ENCODE results near the gene AQP12B. TPM values are rescaled to one million over a fixed set of nuclear protein-coding genes. Genes with fewer than 3 reads are reported as not detected.

Gene AQP12B
- total and polyA plus RNA-seq, 2 of the 8 experiments (the other 6 are each of a cell fraction or from before 2014, with no cell fraction given): not detected

- Histone ChIP-seq H2BK5ac (ENCODE audit: low read depth, low read length) (no peak overlapping the region), H3K14ac (ENCODE audit: insufficient read length) (no peak overlapping the region), H2BK15ac (ENCODE audit: low read length) (no peak overlapping the region), H3K9ac (replicated peaks in 1 of 4; ENCODE audit: extremely low read depth in 1 of 4, low read depth in 3 of 4, low read length in 3 of 4) (no peak overlapping the region), H3K4me3 (ENCODE audit: extremely low read depth in 1 of 4, insufficient read depth in 2 of 4, low read depth in 3 of 4, low read length in 4 of 4) (no peak overlapping the region), H2AK5ac (ENCODE audit: low read depth, low read length) (no peak overlapping the region), H3K79me1 (ENCODE audit: low read depth, low read length) (peaks cover 2% of the 10 kb centered on the region), H3K18ac (ENCODE audit: extremely low read depth, low read length) (no peak overlapping the region), H3K4me2 (ENCODE audit: insufficient read depth in 1 of 2, low read depth in 2 of 2, low read length in 2 of 2) (no peak overlapping the region), H4K5ac (ENCODE audit: insufficient read length, low read depth, low read length) (no peak overlapping the region), H3K27ac (ENCODE audit: low read depth, low read length) (no peak overlapping the region), H4K91ac (replicated peaks; ENCODE audit: insufficient read length, low read length) (no peak overlapping the region), H3K4me1 (replicated peaks in 1 of 4; ENCODE audit: control insufficient read depth in 3 of 4, insufficient read depth in 4 of 4, low read length in 3 of 4) (no peaks in the 10 kb centered on the region; a peak in 1 of 7 replicates), H3K23ac (ENCODE audit: insufficient read length) (no peak overlapping the region), H3K27me3 (replicated peaks in 1 of 4; ENCODE audit: control insufficient read depth in 3 of 4, extremely low read depth in 1 of 4, insufficient read depth in 3 of 4, low read length in 3 of 4) (no peaks in the 10 kb centered on the region), H2BK20ac (ENCODE audit: low read length) (no peak overlapping the region), H3K23me2 (ENCODE audit: low read depth, low read length) (no peaks in the 10 kb centered on the region), H3K36me3 (ENCODE audit: control insufficient read depth in 2 of 4, insufficient read depth in 4 of 4, low read length in 3 of 4) (peaks cover 16 to 61% (median 38%) of the 10 kb centered on the region in 4 experiments), H4K8ac (ENCODE audit: extremely low read depth, insufficient read depth, low read length) (peak overlapping the region; percentile 66; the same call in 1 of the 2 replicates), H2BK12ac (ENCODE audit: low read depth, low read length) (no peak overlapping the region), H3K9me3 (ENCODE audit: insufficient read depth in 2 of 2, low read depth in 1 of 2, low read length in 1 of 2) (no peaks in the 10 kb centered on the region), H3K79me2 (ENCODE audit: control insufficient read depth in 1 of 2, insufficient read depth in 2 of 2, low read length in 2 of 2) (no peaks in the 10 kb centered on the region), H3K56ac (replicated peaks; ENCODE audit: insufficient read length, low read depth, low read length) (no peak overlapping the region), H2AFZ (ENCODE audit: low read length) (no peak overlapping the region), H4K20me1 (replicated peaks in 1 of 2; ENCODE audit: control insufficient read depth in 1 of 2, insufficient read depth in 2 of 2, low read length in 2 of 2) (peaks cover 13 to 17% of the 10 kb centered on the region in 2 experiments), H3K4ac (replicated peaks; ENCODE audit: insufficient read length, low read depth, low read length) (no peak overlapping the region), H2BK120ac (replicated peaks; ENCODE audit: low read depth, low read length) (no peak overlapping the region)
- FAIRE-seq (no peak), DNase-seq (ENCODE audit: low read depth in 1 of 2, low spot score in 2 of 2) (no peak)
- WGBS, 2 experiments (ENCODE audit: extremely low coverage in 1 of 2, insufficient coverage in 1 of 2, insufficient read length in 1 of 2, insufficient replicate concordance in 2 of 2, low coverage in 1 of 2, low lambda C conversion rate in 2 of 2, missing lambda C conversion rate in 1 of 2): 93% methylated on average over 10 of the region's 18 CpGs; no CpG with 5 or more reads in 1 of the 2 experiments
- ChIA-PET POLR2A (ENCODE audit: partially characterized antibody) (interaction anchor here (3.4 kb wide), 1 partner anchor 10 kb away, joined by 19 read pairs; no protein-coding TSS in a partner anchor), CTCF (ENCODE audit: partially characterized antibody) (interaction anchor here (0.5 kb wide), 2 partner anchors 19 to 117 kb away, joined by 3 read pairs; no protein-coding TSS in a partner anchor)
- TF ChIP-seq NANOG (IDR thresholded peaks at IDR 0.05; ENCODE audit: insufficient read depth, low read depth, low read length, poor library complexity, severe bottlenecking): no peak
- TF ChIP-seq CBX5 (IDR thresholded peaks at IDR 0.05; ENCODE audit: low read depth, low read length): no peak
- no peak for TF ChIP-seq HDAC2 (IDR thresholded peaks at IDR 0.05; ENCODE audit: borderline replicate concordance in 1 of 2, low read depth in 2 of 2, low read length in 2 of 2)
- no peak for TF ChIP-seq JUND (IDR thresholded peaks at IDR 0.05; ENCODE audit: low read length)
- no peak for TF ChIP-seq ZNF274 (IDR thresholded peaks at IDR 0.05; ENCODE audit: borderline replicate concordance, extremely low read depth, low read length)
- no peak for TF ChIP-seq SAP30 (IDR thresholded peaks at IDR 0.05; ENCODE audit: insufficient read depth, insufficient replicate concordance, low read length)
- TF ChIP-seq SP2 (IDR thresholded peaks at IDR 0.05; ENCODE audit: low read length): no peak
- no peak for TF ChIP-seq CTCF (IDR thresholded peaks at IDR 0.05; ENCODE audit: control extremely low read depth in 1 of 3, insufficient read depth in 1 of 3, low read depth in 1 of 3, low read length in 3 of 3)
- TF ChIP-seq SIRT6 (IDR thresholded peaks at IDR 0.05; ENCODE audit: low read length): no peak
- no peak for TF ChIP-seq FOSL1 (IDR thresholded peaks at IDR 0.05; ENCODE audit: insufficient read depth, low read depth, low read length)
- TF ChIP-seq JUN (IDR thresholded peaks at IDR 0.05; ENCODE audit: low read depth, low read length): no peak
Observed at GRCh38 chr2:240717181-240717641, 34.5 kb upstream of the AQP12B start.
